WTC11 (cell line): ENCODE results near the gene FUCA1.

ENCODE experiments used
- CREB1 ChIP-seq: sonication (generic); formaldehyde crosslinking; IDR thresholded peaks from 2 replicates; pipeline ENCODE4 v1.8.0; 2023; ENCODE audit warnings: mild to moderate bottlenecking, missing genetic modification reagents
- E2F4 ChIP-seq: sonication (generic); formaldehyde crosslinking; IDR thresholded peaks from 2 replicates; pipeline ENCODE4 v1.8.1; 2022; ENCODE audit warnings: low read depth, mild to moderate bottlenecking, moderate library complexity, missing genetic modification reagents, borderline replicate concordance
- E2F5 ChIP-seq: sonication (generic); formaldehyde crosslinking; IDR thresholded peaks from 2 replicates; pipeline ENCODE4 v1.8.1; 2022; ENCODE audit warnings: mild to moderate bottlenecking, moderate library complexity, missing genetic modification reagents
- GRHL2 ChIP-seq: fragments of 250-450 bp; sonication (Bioruptor Pico); IDR thresholded peaks from 2 replicates; pipeline ENCODE4 v1.8.0; 2022; ENCODE audit warnings: mild to moderate bottlenecking, moderate library complexity; ENCODE audit not compliant: insufficient replicate concordance, severe bottlenecking
- MYBL2 ChIP-seq: sonication (generic); formaldehyde crosslinking; IDR thresholded peaks from 2 replicates; pipeline ENCODE4 v1.8.1; 2023; ENCODE audit warnings: mild to moderate bottlenecking, moderate library complexity, missing genetic modification reagents
- SOX15 ChIP-seq: fragments of 250-450 bp; sonication (Bioruptor Pico); IDR thresholded peaks from 2 replicates; pipeline ENCODE4 v1.9.0; 2021; ENCODE audit warnings: mild to moderate bottlenecking
- SP1 ChIP-seq: sonication (generic); formaldehyde crosslinking; conservative IDR thresholded peaks from 2 replicates; pipeline ENCODE4 v1.8.1; 2022; ENCODE audit warnings: missing genetic modification reagents
- STAT6 ChIP-seq: sonication (generic); formaldehyde crosslinking; conservative IDR thresholded peaks from 2 replicates; pipeline ENCODE4 v1.8.1; 2023; ENCODE audit warnings: mild to moderate bottlenecking, low read depth, missing genetic modification reagents, moderate library complexity
- ZBTB21 ChIP-seq: sonication (generic); formaldehyde crosslinking; IDR thresholded peaks from 2 replicates; pipeline ENCODE4 v1.8.1; 2023; ENCODE audit warnings: mild to moderate bottlenecking, missing genetic modification reagents, borderline replicate concordance
- ZBTB43 ChIP-seq: sonication (generic); formaldehyde crosslinking; IDR thresholded peaks from 2 replicates; pipeline ENCODE4 v1.8.1; 2023; ENCODE audit warnings: mild to moderate bottlenecking, missing genetic modification reagents
- ZNF138 ChIP-seq: sonication (generic); formaldehyde crosslinking; conservative IDR thresholded peaks from 2 replicates; pipeline ENCODE4 v1.8.1; 2022; ENCODE audit warnings: mild to moderate bottlenecking, moderate library complexity, missing genetic modification reagents
- TF ChIP-seq, protein P1 (sequence below): fragments of 200-600 bp; IDR thresholded peaks from 2 replicates; pipeline ENCODE4 v1.8.0; 2022; ENCODE audit warnings: antibody characterized with exemption
- TF ChIP-seq, protein P2 (sequence below): sonication (generic); formaldehyde crosslinking; IDR thresholded peaks from 2 replicates; pipeline ENCODE4 v1.8.1; 2023; ENCODE audit warnings: mild to moderate bottlenecking, missing genetic modification reagents, moderate library complexity
- TF ChIP-seq, protein P3 (sequence below): sonication (generic); formaldehyde crosslinking; IDR thresholded peaks from 2 replicates; pipeline ENCODE4 v1.8.1; 2022; ENCODE audit warnings: missing genetic modification reagents, borderline replicate concordance

GRCh38 chr1:23909412-23909811 is 41.3 kb upstream of the FUCA1 start:
- TF ChIP-seq, protein P1, sequence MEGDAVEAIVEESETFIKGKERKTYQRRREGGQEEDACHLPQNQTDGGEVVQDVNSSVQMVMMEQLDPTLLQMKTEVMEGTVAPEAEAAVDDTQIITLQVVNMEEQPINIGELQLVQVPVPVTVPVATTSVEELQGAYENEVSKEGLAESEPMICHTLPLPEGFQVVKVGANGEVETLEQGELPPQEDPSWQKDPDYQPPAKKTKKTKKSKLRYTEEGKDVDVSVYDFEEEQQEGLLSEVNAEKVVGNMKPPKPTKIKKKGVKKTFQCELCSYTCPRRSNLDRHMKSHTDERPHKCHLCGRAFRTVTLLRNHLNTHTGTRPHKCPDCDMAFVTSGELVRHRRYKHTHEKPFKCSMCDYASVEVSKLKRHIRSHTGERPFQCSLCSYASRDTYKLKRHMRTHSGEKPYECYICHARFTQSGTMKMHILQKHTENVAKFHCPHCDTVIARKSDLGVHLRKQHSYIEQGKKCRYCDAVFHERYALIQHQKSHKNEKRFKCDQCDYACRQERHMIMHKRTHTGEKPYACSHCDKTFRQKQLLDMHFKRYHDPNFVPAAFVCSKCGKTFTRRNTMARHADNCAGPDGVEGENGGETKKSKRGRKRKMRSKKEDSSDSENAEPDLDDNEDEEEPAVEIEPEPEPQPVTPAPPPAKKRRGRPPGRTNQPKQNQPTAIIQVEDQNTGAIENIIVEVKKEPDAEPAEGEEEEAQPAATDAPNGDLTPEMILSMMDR = no peak
- TF ChIP-seq CREB1 (CRISPR knock-in tag) = no peak
- TF ChIP-seq ZBTB43 (CRISPR knock-in tag) = no peak
- TF ChIP-seq ZBTB21 (CRISPR knock-in tag) = no peak
- TF ChIP-seq, protein P2, sequence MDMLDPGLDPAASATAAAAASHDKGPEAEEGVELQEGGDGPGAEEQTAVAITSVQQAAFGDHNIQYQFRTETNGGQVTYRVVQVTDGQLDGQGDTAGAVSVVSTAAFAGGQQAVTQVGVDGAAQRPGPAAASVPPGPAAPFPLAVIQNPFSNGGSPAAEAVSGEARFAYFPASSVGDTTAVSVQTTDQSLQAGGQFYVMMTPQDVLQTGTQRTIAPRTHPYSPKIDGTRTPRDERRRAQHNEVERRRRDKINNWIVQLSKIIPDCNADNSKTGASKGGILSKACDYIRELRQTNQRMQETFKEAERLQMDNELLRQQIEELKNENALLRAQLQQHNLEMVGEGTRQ = no peak
- no peak for TF ChIP-seq MYBL2 (CRISPR knock-in tag)
- no peak for TF ChIP-seq E2F4
- TF ChIP-seq E2F5 (CRISPR knock-in tag) = no peak
- TF ChIP-seq STAT6 = no peak
- no peak for TF ChIP-seq ZNF138 (CRISPR knock-in tag)
- no peak for TF ChIP-seq SOX15 (CRISPR knock-in tag)
- TF ChIP-seq GRHL2 (CRISPR knock-in tag) = no peak
- TF ChIP-seq, protein P3, sequence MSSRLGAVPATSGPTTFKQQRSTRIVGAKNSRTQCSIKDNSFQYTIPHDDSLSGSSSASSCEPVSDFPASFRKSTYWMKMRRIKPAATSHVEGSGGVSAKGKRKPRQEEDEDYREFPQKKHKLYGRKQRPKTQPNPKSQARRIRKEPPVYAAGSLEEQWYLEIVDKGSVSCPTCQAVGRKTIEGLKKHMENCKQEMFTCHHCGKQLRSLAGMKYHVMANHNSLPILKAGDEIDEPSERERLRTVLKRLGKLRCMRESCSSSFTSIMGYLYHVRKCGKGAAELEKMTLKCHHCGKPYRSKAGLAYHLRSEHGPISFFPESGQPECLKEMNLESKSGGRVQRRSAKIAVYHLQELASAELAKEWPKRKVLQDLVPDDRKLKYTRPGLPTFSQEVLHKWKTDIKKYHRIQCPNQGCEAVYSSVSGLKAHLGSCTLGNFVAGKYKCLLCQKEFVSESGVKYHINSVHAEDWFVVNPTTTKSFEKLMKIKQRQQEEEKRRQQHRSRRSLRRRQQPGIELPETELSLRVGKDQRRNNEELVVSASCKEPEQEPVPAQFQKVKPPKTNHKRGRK (CRISPR knock-in tag) = no peak
- TF ChIP-seq SP1 (CRISPR knock-in tag) = no peak
